HepG2 (cell line): ENCODE results near the gene TMEM31. TPM values are rescaled to one million over a fixed set of nuclear protein-coding genes. Genes with fewer than 3 reads are reported as not detected.

Experiments
- ATM ChIP-seq: fragments of 450-650 bp; IDR thresholded peaks from 2 replicates; pipeline ENCODE4 v1.7.1; 2017; ENCODE audit warnings: mild to moderate bottlenecking, borderline replicate concordance
- HMG20A ChIP-seq: IDR thresholded peaks from 2 replicates; pipeline ENCODE4 v1.6.1; 2016; ENCODE audit warnings: borderline replicate concordance
- JUND ChIP-seq: sonication (generic); formaldehyde crosslinking; IDR thresholded peaks from 2 replicates; pipeline ENCODE4 v1.8.0; 2022; ENCODE audit warnings: mild to moderate bottlenecking, missing genetic modification reagents
- ONECUT2 ChIP-seq: sonication (generic); formaldehyde crosslinking; IDR thresholded peaks from 2 replicates; pipeline ENCODE4 v1.4.0; 2020; ENCODE audit warnings: missing genetic modification reagents
- PAF1 ChIP-seq: IDR thresholded peaks from 2 replicates; pipeline ENCODE4 v1.6.1; 2016; ENCODE audit warnings: missing genetic modification reagents, missing compliant biosample characterization
- SETDB1 ChIP-seq: sonication (generic); formaldehyde crosslinking; IDR thresholded peaks from 2 replicates; pipeline ENCODE4 v1.5.1; 2020; ENCODE audit warnings: missing genetic modification reagents, mild to moderate bottlenecking, borderline replicate concordance
- SMC3 ChIP-seq: IDR thresholded peaks from 2 replicates; pipeline ENCODE4 v1.6.1; 2011; ENCODE audit warnings: low read length, improper control_type of control experiment
- ZNF10 ChIP-seq: sonication (generic); formaldehyde crosslinking; IDR thresholded peaks from 2 replicates; pipeline ENCODE4 v1.4.0; 2020; ENCODE audit warnings: mild to moderate bottlenecking, low read depth, missing genetic modification reagents, borderline replicate concordance
- ZNF543 ChIP-seq: sonication (generic); formaldehyde crosslinking; IDR thresholded peaks from 2 replicates; pipeline ENCODE4 v1.4.0; 2020; ENCODE audit warnings: mild to moderate bottlenecking, missing genetic modification reagents
- ZNF704 ChIP-seq: sonication (generic); formaldehyde crosslinking; IDR thresholded peaks from 2 replicates; pipeline ENCODE4 v1.8.1; 2023; ENCODE audit warnings: mild to moderate bottlenecking, inconsistent platforms, moderate library complexity, missing genetic modification reagents, borderline replicate concordance
- polyA plus RNA-seq, 8 experiments: library from polyadenylated mRNA; depleted of rRNA in 3 of 8; stranded (reverse) in 7 of 8; unstranded in 1 of 8; fragments of >200 nt; fragmentation: Illumina TruSeq in 4 of 8; extraction: Trizol in 4 of 8; gene quantifications; 2 replicates each; pipeline versions ENCODE4 v1.2.1 to v1.2.3, GENCODE V29; 2011 to 2016; ENCODE audit warnings: low read depth in 4 of 8, missing spikeins in 1 of 8, mixed read lengths in 1 of 8; ENCODE audit not compliant: insufficient read depth in 1 of 8
- total RNA-seq, 5 experiments: library from RNA; depleted of rRNA; stranded (reverse); fragments of >200 nt; fragmentation: Illumina TruSeq; extraction: Trizol; gene quantifications; 2 replicates each; pipeline ENCODE4 v1.2.3, GENCODE V29; 2016; ENCODE audit warnings: low read depth in 1 of 5
- TF ChIP-seq, protein P1 (sequence below): sonication (generic); formaldehyde crosslinking; IDR thresholded peaks from 2 replicates; pipeline ENCODE4 v1.5.0; 2020; ENCODE audit warnings: mild to moderate bottlenecking, missing genetic modification reagents, borderline replicate concordance
- TF ChIP-seq, protein P2 (sequence below): sonication (generic); formaldehyde crosslinking; IDR thresholded peaks from 2 replicates; pipeline ENCODE4 v1.4.0; 2020; ENCODE audit warnings: mild to moderate bottlenecking, low read depth, missing genetic modification reagents
- TF ChIP-seq, protein P3 (sequence below): fragments of 450-650 bp; IDR thresholded peaks from 2 replicates; pipeline ENCODE4 v1.6.1; 2017
- TF ChIP-seq, protein P4 (sequence below): sonication (generic); formaldehyde crosslinking; IDR thresholded peaks from 2 replicates; pipeline ENCODE4 v1.8.0; 2022; ENCODE audit warnings: missing genetic modification reagents, low read depth, mild to moderate bottlenecking, borderline replicate concordance
- TF ChIP-seq, protein P5 (sequence below): IDR thresholded peaks from 2 replicates; pipeline ENCODE4 v1.6.1; 2016; ENCODE audit warnings: control low read depth

TMEM31 gene
- total and polyA plus RNA-seq, 2 of the 13 experiments (the other 11 are each of a cell fraction or from before 2014, with no cell fraction given) = 0.16 TPM; not detected in 1

DNA sequence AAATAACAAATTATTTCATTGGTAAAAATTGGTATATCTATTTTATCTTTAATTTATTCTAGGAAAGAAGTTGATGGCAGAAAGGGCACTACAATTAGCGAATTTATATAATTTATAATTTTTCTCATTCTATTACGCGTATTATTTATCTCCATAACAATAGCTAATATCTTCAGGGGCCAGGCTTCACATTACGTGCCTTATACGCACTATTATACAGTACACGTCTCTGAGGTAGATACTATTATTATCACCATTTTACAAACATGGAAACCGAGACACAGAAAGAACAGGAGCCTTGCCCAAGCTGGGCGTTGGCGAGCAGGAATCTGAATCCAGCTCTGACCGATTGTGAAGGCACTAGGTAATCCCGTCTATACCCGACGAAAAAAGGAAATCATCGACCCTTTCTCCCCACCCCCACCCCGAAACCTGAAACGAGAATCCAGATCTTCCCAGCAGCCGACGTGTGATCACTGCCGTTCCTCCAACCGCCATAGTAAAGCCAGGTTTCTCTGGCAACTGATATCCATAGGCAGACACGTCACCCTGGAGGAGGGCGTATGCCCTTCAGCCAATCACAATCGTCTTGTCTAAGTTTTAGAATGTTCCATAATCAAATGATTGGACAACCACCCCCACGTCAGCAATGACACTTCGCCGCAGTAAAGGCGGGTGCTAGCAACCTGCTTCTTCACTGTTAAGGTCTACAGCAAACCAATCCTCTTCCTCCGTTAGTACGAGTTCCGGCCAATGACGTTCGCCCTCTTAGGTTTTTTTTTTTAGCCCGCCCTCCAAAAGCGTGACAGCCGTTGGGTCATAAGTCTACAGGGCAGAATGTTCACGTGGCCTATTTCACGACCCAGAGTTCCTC lies 24.3 kb upstream of the TMEM31 start, which contains the start of gene MORF4L2 (continued):
- TF ChIP-seq, protein P1, sequence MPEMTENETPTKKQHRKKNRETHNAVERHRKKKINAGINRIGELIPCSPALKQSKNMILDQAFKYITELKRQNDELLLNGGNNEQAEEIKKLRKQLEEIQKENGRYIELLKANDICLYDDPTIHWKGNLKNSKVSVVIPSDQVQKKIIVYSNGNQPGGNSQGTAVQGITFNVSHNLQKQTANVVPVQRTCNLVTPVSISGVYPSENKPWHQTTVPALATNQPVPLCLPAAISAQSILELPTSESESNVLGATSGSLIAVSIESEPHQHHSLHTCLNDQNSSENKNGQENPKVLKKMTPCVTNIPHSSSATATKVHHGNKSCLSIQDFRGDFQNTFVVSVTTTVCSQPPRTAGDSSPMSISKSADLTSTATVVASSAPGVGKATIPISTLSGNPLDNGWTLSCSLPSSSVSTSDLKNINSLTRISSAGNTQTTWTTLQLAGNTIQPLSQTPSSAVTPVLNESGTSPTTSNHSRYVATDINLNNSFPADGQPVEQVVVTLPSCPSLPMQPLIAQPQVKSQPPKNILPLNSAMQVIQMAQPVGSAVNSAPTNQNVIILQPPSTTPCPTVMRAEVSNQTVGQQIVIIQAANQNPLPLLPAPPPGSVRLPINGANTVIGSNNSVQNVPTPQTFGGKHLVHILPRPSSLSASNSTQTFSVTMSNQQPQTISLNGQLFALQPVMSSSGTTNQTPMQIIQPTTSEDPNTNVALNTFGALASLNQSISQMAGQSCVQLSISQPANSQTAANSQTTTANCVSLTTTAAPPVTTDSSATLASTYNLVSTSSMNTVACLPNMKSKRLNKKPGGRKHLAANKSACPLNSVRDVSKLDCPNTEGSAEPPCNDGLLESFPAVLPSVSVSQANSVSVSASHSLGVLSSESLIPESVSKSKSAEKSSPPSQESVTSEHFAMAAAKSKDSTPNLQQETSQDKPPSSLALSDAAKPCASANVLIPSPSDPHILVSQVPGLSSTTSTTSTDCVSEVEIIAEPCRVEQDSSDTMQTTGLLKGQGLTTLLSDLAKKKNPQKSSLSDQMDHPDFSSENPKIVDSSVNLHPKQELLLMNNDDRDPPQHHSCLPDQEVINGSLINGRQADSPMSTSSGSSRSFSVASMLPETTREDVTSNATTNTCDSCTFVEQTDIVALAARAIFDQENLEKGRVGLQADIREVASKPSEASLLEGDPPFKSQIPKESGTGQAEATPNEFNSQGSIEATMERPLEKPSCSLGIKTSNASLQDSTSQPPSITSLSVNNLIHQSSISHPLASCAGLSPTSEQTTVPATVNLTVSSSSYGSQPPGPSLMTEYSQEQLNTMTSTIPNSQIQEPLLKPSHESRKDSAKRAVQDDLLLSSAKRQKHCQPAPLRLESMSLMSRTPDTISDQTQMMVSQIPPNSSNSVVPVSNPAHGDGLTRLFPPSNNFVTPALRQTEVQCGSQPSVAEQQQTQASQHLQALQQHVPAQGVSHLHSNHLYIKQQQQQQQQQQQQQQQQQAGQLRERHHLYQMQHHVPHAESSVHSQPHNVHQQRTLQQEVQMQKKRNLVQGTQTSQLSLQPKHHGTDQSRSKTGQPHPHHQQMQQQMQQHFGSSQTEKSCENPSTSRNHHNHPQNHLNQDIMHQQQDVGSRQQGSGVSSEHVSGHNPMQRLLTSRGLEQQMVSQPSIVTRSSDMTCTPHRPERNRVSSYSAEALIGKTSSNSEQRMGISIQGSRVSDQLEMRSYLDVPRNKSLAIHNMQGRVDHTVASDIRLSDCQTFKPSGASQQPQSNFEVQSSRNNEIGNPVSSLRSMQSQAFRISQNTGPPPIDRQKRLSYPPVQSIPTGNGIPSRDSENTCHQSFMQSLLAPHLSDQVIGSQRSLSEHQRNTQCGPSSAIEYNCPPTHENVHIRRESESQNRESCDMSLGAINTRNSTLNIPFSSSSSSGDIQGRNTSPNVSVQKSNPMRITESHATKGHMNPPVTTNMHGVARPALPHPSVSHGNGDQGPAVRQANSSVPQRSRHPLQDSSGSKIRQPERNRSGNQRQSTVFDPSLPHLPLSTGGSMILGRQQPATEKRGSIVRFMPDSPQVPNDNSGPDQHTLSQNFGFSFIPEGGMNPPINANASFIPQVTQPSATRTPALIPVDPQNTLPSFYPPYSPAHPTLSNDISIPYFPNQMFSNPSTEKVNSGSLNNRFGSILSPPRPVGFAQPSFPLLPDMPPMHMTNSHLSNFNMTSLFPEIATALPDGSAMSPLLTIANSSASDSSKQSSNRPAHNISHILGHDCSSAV (CRISPR knock-in tag) = no peak
- TF ChIP-seq ZNF704 (CRISPR knock-in tag) (no peak), ZNF10 (CRISPR knock-in tag) (no peak), ZNF543 (no peak), ONECUT2 (no peak), HMG20A (CRISPR knock-in tag) (no peak), JUND (no peak), SMC3 (no peak), PAF1 (no peak), SETDB1 (CRISPR knock-in tag) (no peak), ATM (no peak)
- TF ChIP-seq, protein P2, sequence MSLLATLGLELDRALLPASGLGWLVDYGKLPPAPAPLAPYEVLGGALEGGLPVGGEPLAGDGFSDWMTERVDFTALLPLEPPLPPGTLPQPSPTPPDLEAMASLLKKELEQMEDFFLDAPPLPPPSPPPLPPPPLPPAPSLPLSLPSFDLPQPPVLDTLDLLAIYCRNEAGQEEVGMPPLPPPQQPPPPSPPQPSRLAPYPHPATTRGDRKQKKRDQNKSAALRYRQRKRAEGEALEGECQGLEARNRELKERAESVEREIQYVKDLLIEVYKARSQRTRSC (CRISPR knock-in tag) = no peak
- TF ChIP-seq, protein P3, sequence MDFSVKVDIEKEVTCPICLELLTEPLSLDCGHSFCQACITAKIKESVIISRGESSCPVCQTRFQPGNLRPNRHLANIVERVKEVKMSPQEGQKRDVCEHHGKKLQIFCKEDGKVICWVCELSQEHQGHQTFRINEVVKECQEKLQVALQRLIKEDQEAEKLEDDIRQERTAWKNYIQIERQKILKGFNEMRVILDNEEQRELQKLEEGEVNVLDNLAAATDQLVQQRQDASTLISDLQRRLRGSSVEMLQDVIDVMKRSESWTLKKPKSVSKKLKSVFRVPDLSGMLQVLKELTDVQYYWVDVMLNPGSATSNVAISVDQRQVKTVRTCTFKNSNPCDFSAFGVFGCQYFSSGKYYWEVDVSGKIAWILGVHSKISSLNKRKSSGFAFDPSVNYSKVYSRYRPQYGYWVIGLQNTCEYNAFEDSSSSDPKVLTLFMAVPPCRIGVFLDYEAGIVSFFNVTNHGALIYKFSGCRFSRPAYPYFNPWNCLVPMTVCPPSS = no peak
- TF ChIP-seq, protein P4, sequence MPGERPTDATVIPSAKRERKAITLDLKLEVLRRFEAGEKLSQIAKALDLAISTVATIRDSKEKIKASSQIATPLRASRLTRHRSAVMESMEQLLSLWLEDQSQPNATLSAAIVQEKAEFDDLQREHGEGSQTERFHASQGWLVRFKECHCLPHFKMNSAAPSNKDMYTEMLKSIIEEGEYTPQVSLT (CRISPR knock-in tag) = no peak
- TF ChIP-seq, protein P5, sequence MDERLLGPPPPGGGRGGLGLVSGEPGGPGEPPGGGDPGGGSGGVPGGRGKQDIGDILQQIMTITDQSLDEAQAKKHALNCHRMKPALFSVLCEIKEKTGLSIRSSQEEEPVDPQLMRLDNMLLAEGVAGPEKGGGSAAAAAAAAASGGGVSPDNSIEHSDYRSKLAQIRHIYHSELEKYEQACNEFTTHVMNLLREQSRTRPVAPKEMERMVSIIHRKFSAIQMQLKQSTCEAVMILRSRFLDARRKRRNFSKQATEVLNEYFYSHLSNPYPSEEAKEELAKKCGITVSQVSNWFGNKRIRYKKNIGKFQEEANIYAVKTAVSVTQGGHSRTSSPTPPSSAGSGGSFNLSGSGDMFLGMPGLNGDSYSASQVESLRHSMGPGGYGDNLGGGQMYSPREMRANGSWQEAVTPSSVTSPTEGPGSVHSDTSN = no peak
